H1 (cell line): Measurements from ENCODE around the gene AP3S1. TPM values are rescaled to one million over a fixed set of nuclear protein-coding genes. Genes with fewer than 3 reads are reported as not detected.

Experiments
- BACH1 ChIP-seq: IDR thresholded peaks from 2 replicates; pipeline ENCODE4 v1.6.1; 2012; ENCODE audit warnings: low read length, improper control_type of control experiment
- CBX8 ChIP-seq: fragments of 300-800, 300-1000 bp; sonication (generic); IDR thresholded peaks from 2 replicates; pipeline ENCODE4 v1.7.1; 2016; ENCODE audit warnings: low read depth, low read length, borderline replicate concordance
- CHD2 ChIP-seq: IDR thresholded peaks from 2 replicates; pipeline ENCODE4 v1.6.1; 2012; ENCODE audit warnings: low read length, improper control_type of control experiment
- EZH2 ChIP-seq: fragments of 200-600 bp; sonication (generic); IDR thresholded peaks from 2 replicates; pipeline ENCODE4 v1.7.1; 2012; ENCODE audit warnings: low read depth, mild to moderate bottlenecking, moderate library complexity, low read length, inconsistent platforms; ENCODE audit not compliant: severe bottlenecking
- KDM4A ChIP-seq: IDR thresholded peaks from one replicate; pipeline ENCODE4 v1.7.1; 2012; ENCODE audit warnings: low read depth, mild to moderate bottlenecking, moderate library complexity, low read length, inconsistent platforms; ENCODE audit not compliant: severe bottlenecking
- NANOG ChIP-seq: IDR thresholded peaks from 2 replicates; pipeline ENCODE4 v1.6.1; 2011; ENCODE audit warnings: low read length, low read depth, mild to moderate bottlenecking, inconsistent platforms; ENCODE audit not compliant: insufficient read depth, poor library complexity, severe bottlenecking
- polyA plus RNA-seq, 7 experiments: library from polyadenylated mRNA; depleted of rRNA in 3 of 7; stranded (reverse) in 5 of 7; unstranded in 2 of 7; fragments of >200 nt in 5 of 7; fragments of 200-250 nt in 2 of 7; gene quantifications; 1 replicate in 5 of 7; 2 replicates in 1 of 7; 4 replicates in 1 of 7; pipeline versions ENCODE4 v1.2.1 to v1.2.3, GENCODE V29; 2011 to 2013; ENCODE audit warnings: missing spikeins in 2 of 7, mixed read lengths in 2 of 7
- total RNA-seq: library from RNA; stranded (reverse); fragmentation: NEBNext Ultra II Directional; extraction: Animal tissue kit (Norgen Biotek cat#: 25700); gene quantifications from 2 replicates; pipeline ENCODE4 v1.2.1, GENCODE V29; 2021

Gene AP3S1
- total and polyA plus RNA-seq, 2 of the 8 experiments (the other 6 are each of a cell fraction or from before 2014, with no cell fraction given): 26.6 to 72.7 TPM

DNA sequence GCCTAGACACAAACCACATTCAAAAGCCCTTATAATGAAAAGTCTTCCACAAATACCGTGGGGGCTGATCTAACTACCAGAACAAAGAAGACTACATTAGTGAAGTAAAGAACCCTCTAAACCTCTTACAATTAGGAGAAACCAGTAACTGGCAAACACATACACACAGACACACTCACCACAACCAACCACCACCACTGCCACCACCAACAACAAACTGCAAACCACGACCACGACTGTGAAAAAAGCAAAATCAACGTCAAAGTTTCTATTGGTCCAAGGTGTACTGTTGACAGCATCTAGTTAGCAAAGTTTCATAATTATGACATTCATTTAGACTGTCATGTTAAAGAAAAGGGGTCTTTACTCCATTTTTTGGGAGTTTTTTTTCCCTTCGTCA, 28.0 kb upstream of the AP3S1 start (continued):
- no peak for TF ChIP-seq NANOG
- no peak for TF ChIP-seq CBX8
- no peak for TF ChIP-seq KDM4A
- TF ChIP-seq EZH2: no peak
- TF ChIP-seq BACH1: no peak
- TF ChIP-seq CHD2: no peak
